H1 (cell line): ENCODE results near the gene ADAMTS9.

Source experiments
- CTCF ChIP-seq, 3 experiments: IDR thresholded peaks; 1 replicate in 2 of 3; 2 replicates in 1 of 3; pipeline versions ENCODE4 v1.5.1 to v1.6.1; 2011; ENCODE audit warnings: low read length in 3 of 3, mild to moderate bottlenecking in 3 of 3, inconsistent platforms in 2 of 3, low read depth in 1 of 3, moderate library complexity in 1 of 3; ENCODE audit not compliant: insufficient read depth in 1 of 3; ENCODE audit errors: control extremely low read depth in 1 of 3
- HDAC2 ChIP-seq, 2 experiments: fragments of 300-600 bp in 1 of 2; sonication (generic) in 1 of 2; IDR thresholded peaks; 2 replicates each; pipeline ENCODE4 v1.6.1; 2011 to 2012; ENCODE audit warnings: low read depth in 2 of 2, low read length in 2 of 2, mild to moderate bottlenecking in 2 of 2, moderate library complexity in 2 of 2, borderline replicate concordance in 1 of 2, inconsistent platforms in 1 of 2
- JUND ChIP-seq: IDR thresholded peaks from 2 replicates; pipeline ENCODE4 v1.6.1; 2011; ENCODE audit warnings: mild to moderate bottlenecking, improper control_type of control experiment, low read length
- POLR2A ChIP-seq, 2 experiments: IDR thresholded peaks; 1 replicate in 1 of 2; 2 replicates in 1 of 2; pipeline ENCODE4 v1.6.1; 2011; ENCODE audit warnings: low read depth in 2 of 2, low read length in 2 of 2, mild to moderate bottlenecking in 2 of 2; ENCODE audit errors: control extremely low read depth in 1 of 2
- RAD21 ChIP-seq, 2 experiments: IDR thresholded peaks in 1 of 2; conservative IDR thresholded peaks in 1 of 2; 2 replicates each; pipeline ENCODE4 v1.6.1; 2011; ENCODE audit warnings: low read depth in 2 of 2, low read length in 2 of 2, improper control_type of control experiment in 1 of 2, inconsistent platforms in 1 of 2, mild to moderate bottlenecking in 1 of 2, moderate library complexity in 1 of 2
- TAF1 ChIP-seq: IDR thresholded peaks from 2 replicates; pipeline ENCODE4 v1.6.1; 2011; ENCODE audit warnings: mild to moderate bottlenecking, low read depth, low read length

GRCh38 chr3:64642327-64643151, 45.3 kb downstream of the ADAMTS9 start:
- TF ChIP-seq CTCF (IDR thresholded peaks at IDR 0.05; ENCODE audit: control extremely low read depth in 1 of 3, insufficient read depth in 1 of 3, low read depth in 1 of 3, low read length in 3 of 3) (no peak), POLR2A (IDR thresholded peaks at IDR 0.05; ENCODE audit: control extremely low read depth in 1 of 2, low read depth in 2 of 2, low read length in 2 of 2) (no peak), JUND (no peak), HDAC2 (IDR thresholded peaks at IDR 0.05; ENCODE audit: borderline replicate concordance in 1 of 2, low read depth in 2 of 2, low read length in 2 of 2) (no peak), RAD21 (IDR thresholded peaks at IDR 0.05 in 1 of 2, conservative IDR thresholded peaks at IDR 0.05 in 1 of 2; ENCODE audit: low read depth in 2 of 2, low read length in 2 of 2) (no peak), TAF1 (no peak)
